HEK293T (cell line): ENCODE results near the gene PLXNB3.

Experiments used
- ARNT ChIP-seq: fragments of 450-650 bp; IDR thresholded peaks from 2 replicates; pipeline ENCODE4 v1.6.1; 2017; ENCODE audit warnings: mild to moderate bottlenecking
- LEF1 ChIP-seq: fragments of 450-650 bp; IDR thresholded peaks from 2 replicates; pipeline ENCODE4 v1.6.1; 2017; ENCODE audit warnings: mild to moderate bottlenecking, borderline replicate concordance
- TARDBP ChIP-seq: fragments of 450-650 bp; IDR thresholded peaks from 2 replicates; pipeline ENCODE4 v1.6.1; 2016

GRCh38 chrX:153782313-153782712 is 18.3 kb downstream of the PLXNB3 start:
- TF ChIP-seq LEF1 (no peak), TARDBP (no peak), ARNT (no peak)
